H9 (cell line): Measurements from ENCODE around the gene AASDH. TPM values are rescaled to one million over a fixed set of nuclear protein-coding genes. Genes with fewer than 3 reads are reported as not detected.

Experiments
- DNase-seq: peaks from one replicate; pipeline ENCODE4 v3.0.0-alpha.2; 2017
- H2AFZ ChIP-seq: one replicate; pipeline ENCODE4 v1.6.1; 2013; ENCODE audit warnings: mild to moderate bottlenecking, low read length, control low read depth, moderate library complexity
- H2AK5ac ChIP-seq: 2 replicates; pipeline ENCODE4 v1.6.1; 2013; ENCODE audit warnings: low read length, control low read depth, mixed read lengths; ENCODE audit not compliant: insufficient read length
- H2BK120ac ChIP-seq: one replicate; pipeline ENCODE4 v1.6.1; 2013; ENCODE audit warnings: low read depth, mild to moderate bottlenecking, low read length, control low read depth, inconsistent platforms; ENCODE audit not compliant: poor library complexity, severe bottlenecking
- H2BK12ac ChIP-seq: 2 replicates; pipeline ENCODE4 v1.6.1; 2013; ENCODE audit warnings: low read length, control low read depth, mixed read lengths, low read depth; ENCODE audit not compliant: insufficient read length
- H2BK15ac ChIP-seq: 2 replicates; pipeline ENCODE4 v1.6.1; 2013; ENCODE audit warnings: low read depth, low read length, control low read depth
- H2BK20ac ChIP-seq: one replicate; pipeline ENCODE4 v1.6.1; 2013; ENCODE audit warnings: low read depth, mild to moderate bottlenecking, low read length, control low read depth, inconsistent platforms; ENCODE audit not compliant: poor library complexity, severe bottlenecking
- H2BK5ac ChIP-seq: 2 replicates; pipeline ENCODE4 v1.6.1; 2013; ENCODE audit warnings: low read length, control low read depth, mixed read lengths; ENCODE audit not compliant: insufficient read length
- H3K14ac ChIP-seq: 2 replicates; pipeline ENCODE4 v1.6.1; 2013; ENCODE audit warnings: low read length, control low read depth; ENCODE audit not compliant: insufficient read depth
- H3K18ac ChIP-seq: 2 replicates; pipeline ENCODE4 v1.6.1; 2013; ENCODE audit warnings: low read depth, mild to moderate bottlenecking, mixed read lengths, low read length, control low read depth; ENCODE audit not compliant: insufficient read length
- H3K23ac ChIP-seq: 2 replicates; pipeline ENCODE4 v1.6.1; 2013; ENCODE audit warnings: low read length, control low read depth, mixed read lengths, low read depth; ENCODE audit not compliant: insufficient read length
- H3K23me2 ChIP-seq: 2 replicates; pipeline ENCODE4 v1.6.1; 2013; ENCODE audit warnings: low read depth, mild to moderate bottlenecking, mixed read lengths, low read length, control low read depth; ENCODE audit not compliant: insufficient read length, poor library complexity, severe bottlenecking
- H3K27ac ChIP-seq: 2 replicates; pipeline ENCODE4 v1.5.1; 2013; ENCODE audit warnings: low read length, control low read depth, mixed read lengths, low read depth; ENCODE audit not compliant: insufficient read length
- H3K27me3 ChIP-seq: 2 replicates; pipeline ENCODE4 v1.6.1; 2013; ENCODE audit warnings: low read length, control low read depth, inconsistent platforms; ENCODE audit not compliant: insufficient read depth
- H3K4ac ChIP-seq: 2 replicates; pipeline ENCODE4 v1.6.1; 2013; ENCODE audit warnings: low read depth, mild to moderate bottlenecking, control low read depth, inconsistent platforms, low read length, moderate library complexity
- H3K4me1 ChIP-seq: 2 replicates; pipeline ENCODE4 v1.6.1; 2013; ENCODE audit warnings: low read length, control low read depth, inconsistent platforms; ENCODE audit not compliant: insufficient read depth
- H3K4me2 ChIP-seq: 2 replicates; pipeline ENCODE4 v1.6.1; 2013; ENCODE audit warnings: low read length, control low read depth, mixed read lengths; ENCODE audit not compliant: insufficient read length, insufficient read depth
- H3K56ac ChIP-seq: 2 replicates; pipeline ENCODE4 v1.6.1; 2013; ENCODE audit warnings: low read depth, mild to moderate bottlenecking, mixed read lengths, low read length, control low read depth; ENCODE audit not compliant: insufficient read length
- H3K79me1 ChIP-seq: 2 replicates; pipeline ENCODE4 v1.6.1; 2013; ENCODE audit warnings: low read depth, mild to moderate bottlenecking, moderate library complexity, low read length, control low read depth, inconsistent platforms; ENCODE audit not compliant: insufficient read depth, poor library complexity, severe bottlenecking
- H3K79me2 ChIP-seq: 2 replicates; pipeline ENCODE4 v1.6.1; 2013; ENCODE audit warnings: low read length, control low read depth, inconsistent platforms; ENCODE audit not compliant: insufficient read depth
- H3K9ac ChIP-seq: 2 replicates; pipeline ENCODE4 v1.6.1; 2013; ENCODE audit warnings: low read length, control low read depth, mixed read lengths; ENCODE audit not compliant: insufficient read length; ENCODE audit errors: extremely low read depth
- H3K9me3 ChIP-seq: one replicate; pipeline ENCODE4 v1.6.1; 2013; ENCODE audit warnings: low read depth, low read length, inconsistent platforms; ENCODE audit not compliant: control insufficient read depth
- H3T11ph ChIP-seq: one replicate; pipeline ENCODE4 v1.6.1; 2013; ENCODE audit warnings: mild to moderate bottlenecking, low read length, control low read depth, inconsistent platforms
- H4K20me1 ChIP-seq: one replicate; pipeline ENCODE4 v1.6.1; 2013; ENCODE audit not compliant: control insufficient read depth, insufficient read length, insufficient read depth
- H4K5ac ChIP-seq: 2 replicates; pipeline ENCODE4 v1.6.1; 2013; ENCODE audit warnings: low read depth, mild to moderate bottlenecking, mixed read lengths, low read length, control low read depth; ENCODE audit not compliant: insufficient read length
- H4K8ac ChIP-seq: replicated peaks from 2 replicates; pipeline ENCODE4 v1.6.1; 2013; ENCODE audit warnings: low read length, control low read depth, mixed read lengths, low read depth; ENCODE audit not compliant: insufficient read length
- H4K91ac ChIP-seq: 2 replicates; pipeline ENCODE4 v1.6.1; 2013; ENCODE audit warnings: low read depth, mild to moderate bottlenecking, moderate library complexity, mixed read lengths, low read length, control low read depth; ENCODE audit not compliant: insufficient read length
- H3K27ac Mint-ChIP-seq, 3 experiments: 2 replicates in 2 of 3; 3 replicates in 1 of 3; pipeline ENCODE4 v1.8.0; 2020 to 2021; ENCODE audit warnings: mixed read lengths in 3 of 3, mild to moderate bottlenecking in 1 of 3, moderate library complexity in 1 of 3
- H3K27me3 Mint-ChIP-seq: 2 replicates; pipeline ENCODE4 v1.8.0; 2021; ENCODE audit warnings: low read depth, mild to moderate bottlenecking, moderate library complexity, mixed read lengths
- H3K36me3 Mint-ChIP-seq, 3 experiments: 2 replicates in 2 of 3; 3 replicates in 1 of 3; pipeline ENCODE4 v1.8.0; 2020 to 2021; ENCODE audit warnings: low read depth in 3 of 3, mixed read lengths in 3 of 3; ENCODE audit not compliant: insufficient read depth in 1 of 3
- H3K4me1 Mint-ChIP-seq, 2 experiments: 2 replicates each; pipeline ENCODE4 v1.8.0; 2020; ENCODE audit warnings: mixed read lengths in 2 of 2
- H3K4me3 Mint-ChIP-seq, 2 experiments: 2 replicates in 1 of 2; 3 replicates in 1 of 2; pipeline ENCODE4 v1.8.0; 2020 to 2021; ENCODE audit warnings: mild to moderate bottlenecking in 2 of 2, mixed read lengths in 2 of 2, moderate library complexity in 1 of 2
- H3K9me3 Mint-ChIP-seq, 2 experiments: 2 replicates in 1 of 2; 3 replicates in 1 of 2; pipeline ENCODE4 v1.8.0; 2020; ENCODE audit warnings: mild to moderate bottlenecking in 2 of 2, mixed read lengths in 2 of 2, moderate library complexity in 1 of 2
- WGBS: extraction: QIAGEN DNeasy Blood & Tissue Kit; methylation state at CpG from one replicate; pipeline ENCODE4 v1.1.7; 2013; ENCODE audit warnings: missing lambda C conversion rate, low lambda C conversion rate, mixed read lengths; ENCODE audit not compliant: insufficient read length; ENCODE audit errors: extremely low coverage; 5-methylcytosine and 5-hydroxymethylcytosine counted together
- total RNA-seq: library from RNA; stranded (reverse); gene quantifications from 2 replicates; pipeline ENCODE4 v1.2.1, GENCODE V29; 2021
- TF ChIP-seq, protein P1 (sequence below): fragments of 200-600 bp; sonication (generic); conservative IDR thresholded peaks from 3 replicates; pipeline ENCODE4 v1.8.0; 2021; ENCODE audit warnings: antibody characterized with exemption, mild to moderate bottlenecking

The AASDH gene
- total RNA-seq, 1 experiment from 2014 or later = 12.9 TPM

GRCh38 chr4:56315543-56315942, 71.7 kb downstream of the AASDH start:
- no peaks in the 10 kb centered on the region for H3K79me1 ChIP-seq
- H2BK5ac ChIP-seq = no peak overlapping the region
- H3K9me3 Mint-ChIP-seq = no peaks in the 10 kb centered on the region
- no peak overlapping the region for H2AFZ ChIP-seq
- DNase-seq = no peak
- no peak overlapping the region for H2BK120ac ChIP-seq
- no peak overlapping the region for H3K23ac ChIP-seq
- H3K9me3 ChIP-seq = no peaks in the 10 kb centered on the region
- H3K23me2 ChIP-seq = no peaks in the 10 kb centered on the region
- H3K56ac ChIP-seq = no peak overlapping the region
- no peak overlapping the region for H3K14ac ChIP-seq
- TF ChIP-seq, protein P1, sequence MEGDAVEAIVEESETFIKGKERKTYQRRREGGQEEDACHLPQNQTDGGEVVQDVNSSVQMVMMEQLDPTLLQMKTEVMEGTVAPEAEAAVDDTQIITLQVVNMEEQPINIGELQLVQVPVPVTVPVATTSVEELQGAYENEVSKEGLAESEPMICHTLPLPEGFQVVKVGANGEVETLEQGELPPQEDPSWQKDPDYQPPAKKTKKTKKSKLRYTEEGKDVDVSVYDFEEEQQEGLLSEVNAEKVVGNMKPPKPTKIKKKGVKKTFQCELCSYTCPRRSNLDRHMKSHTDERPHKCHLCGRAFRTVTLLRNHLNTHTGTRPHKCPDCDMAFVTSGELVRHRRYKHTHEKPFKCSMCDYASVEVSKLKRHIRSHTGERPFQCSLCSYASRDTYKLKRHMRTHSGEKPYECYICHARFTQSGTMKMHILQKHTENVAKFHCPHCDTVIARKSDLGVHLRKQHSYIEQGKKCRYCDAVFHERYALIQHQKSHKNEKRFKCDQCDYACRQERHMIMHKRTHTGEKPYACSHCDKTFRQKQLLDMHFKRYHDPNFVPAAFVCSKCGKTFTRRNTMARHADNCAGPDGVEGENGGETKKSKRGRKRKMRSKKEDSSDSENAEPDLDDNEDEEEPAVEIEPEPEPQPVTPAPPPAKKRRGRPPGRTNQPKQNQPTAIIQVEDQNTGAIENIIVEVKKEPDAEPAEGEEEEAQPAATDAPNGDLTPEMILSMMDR = no peak
- no peak overlapping the region for H3K18ac ChIP-seq
- no peaks in the 10 kb centered on the region for H3K79me2 ChIP-seq
- no peak overlapping the region for H4K5ac ChIP-seq
- no peak overlapping the region; a peak in 1 of 5 replicates for H3K4me3 Mint-ChIP-seq
- H3T11ph ChIP-seq = no peak overlapping the region
- no peak overlapping the region for H2BK15ac ChIP-seq
- H2AK5ac ChIP-seq = no peak overlapping the region
- H3K4me1 ChIP-seq = no peaks in the 10 kb centered on the region
- no peak overlapping the region for H2BK20ac ChIP-seq
- H4K20me1 ChIP-seq = no peaks in the 10 kb centered on the region
- no peak overlapping the region for H4K91ac ChIP-seq
- H3K27me3 Mint-ChIP-seq = no peaks in the 10 kb centered on the region
- peaks cover 9 to 35% (median 19%) of the 10 kb centered on the region in 3 experiments for H3K36me3 Mint-ChIP-seq
- H3K27ac ChIP-seq = no peak overlapping the region
- H3K27ac Mint-ChIP-seq = 0 out of 7 replicates have a peak overlapping the region, but pooled peaks of 1 of the 3 experiments have one; percentile 75
- 0 out of 4 replicates have a peak, but pooled peaks cover 0 to 3% of the 10 kb centered on the region in 2 experiments for H3K4me1 Mint-ChIP-seq
- no CpG with 5 or more reads among the region's 24 CpGs for WGBS
- H3K4me2 ChIP-seq = no peak overlapping the region
- H4K8ac ChIP-seq = no peak overlapping the region
- no peak overlapping the region for H3K9ac ChIP-seq
- H3K27me3 ChIP-seq = no peaks in the 10 kb centered on the region
- H2BK12ac ChIP-seq = no peak overlapping the region
- H3K4ac ChIP-seq = no peak overlapping the region
